Measurements from ENCODE around the gene BTG2. TPM values are rescaled to one million over a fixed set of nuclear protein-coding genes. Genes with fewer than 3 reads are reported as not detected.
A peak's percentile ranks its signal among the peaks of the same experiment; 100 is the strongest.
"Not testable (repeated sequence)": the region's sequence is repeated elsewhere in the genome, so short reads cannot be mapped to it uniquely, and the experiment has no call there.

Gene BTG2, protein sequence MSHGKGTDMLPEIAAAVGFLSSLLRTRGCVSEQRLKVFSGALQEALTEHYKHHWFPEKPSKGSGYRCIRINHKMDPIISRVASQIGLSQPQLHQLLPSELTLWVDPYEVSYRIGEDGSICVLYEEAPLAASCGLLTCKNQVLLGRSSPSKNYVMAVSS
- 5.3 TPM for total RNA-seq

DNA sequence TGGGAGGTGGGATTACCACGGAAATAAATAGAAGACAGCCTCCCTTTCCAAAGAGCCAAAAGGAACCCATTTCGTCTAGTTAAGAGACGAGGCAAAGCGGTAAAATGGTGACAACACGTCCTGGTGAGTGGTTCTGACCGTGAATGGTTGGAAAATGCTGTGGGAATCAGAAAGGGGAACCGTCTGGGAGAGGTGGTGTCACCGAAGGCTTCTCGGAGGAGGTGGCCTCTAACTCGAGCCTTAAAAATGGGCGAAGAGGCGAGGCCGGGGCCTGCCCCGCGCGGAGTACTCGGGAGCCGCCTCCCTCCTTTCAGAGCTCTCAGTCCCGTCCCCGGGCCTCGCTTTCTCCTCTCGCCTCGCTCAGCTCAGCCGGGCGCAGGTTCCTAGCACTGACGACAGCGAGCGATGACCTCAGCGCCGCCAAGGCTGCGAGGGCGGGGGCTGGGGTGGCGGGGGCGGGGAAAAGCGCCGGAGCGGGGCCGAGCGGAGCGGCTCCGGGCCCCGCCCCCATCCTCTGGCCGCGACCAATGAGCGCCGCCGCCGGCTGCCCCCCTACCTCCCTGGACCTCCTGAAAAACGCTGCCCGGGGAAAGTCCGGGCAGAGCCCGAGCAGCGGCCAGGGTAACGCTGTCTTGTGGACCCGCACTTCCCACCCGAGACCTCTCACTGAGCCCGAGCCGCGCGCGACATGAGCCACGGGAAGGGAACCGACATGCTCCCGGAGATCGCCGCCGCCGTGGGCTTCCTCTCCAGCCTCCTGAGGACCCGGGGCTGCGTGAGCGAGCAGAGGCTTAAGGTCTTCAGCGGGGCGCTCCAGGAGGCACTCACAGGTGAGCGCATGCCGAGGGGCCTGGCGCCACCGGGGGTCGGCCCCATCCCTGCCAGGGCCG is at the start of gene BTG2:
TSS of gene BTG2 (plus strand) at position 601 of the 890 bp plus-strand sequence. CDS start at position 689, 88 bp downstream.
- peak; percentile 94 to 97 for DNase-seq (ENCODE audit: low spot score in 2 of 2)
- FAIRE-seq = no peak

DNA sequence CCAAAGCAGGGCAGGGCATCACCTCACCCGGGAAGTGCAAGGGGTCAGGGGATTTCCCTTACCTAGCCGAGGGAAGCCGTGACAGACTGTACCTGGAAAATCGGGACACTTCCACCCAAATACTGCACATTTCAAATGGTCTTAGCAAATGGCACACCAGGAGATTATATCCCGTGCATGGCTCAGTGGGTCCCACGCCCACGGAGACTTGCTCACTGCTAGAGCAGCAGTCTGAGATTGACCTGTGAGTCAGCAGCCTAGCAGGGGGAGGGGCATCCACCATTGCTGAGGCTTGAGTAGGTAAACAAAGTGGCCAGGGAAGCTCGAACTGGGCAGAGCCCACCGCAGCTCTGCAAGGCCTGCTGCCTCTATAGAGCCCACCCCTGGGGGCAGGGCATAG is 48.7 kb upstream of the BTG2 start:
- not testable (repeated sequence) for FAIRE-seq; DNase-seq (ENCODE audit: low spot score in 2 of 2)

GRCh38 chr1:203263496-203263895 is 41.8 kb upstream of the BTG2 start:
- no peak for DNase-seq (ENCODE audit: low spot score in 2 of 2)
- no peak for FAIRE-seq

DNA sequence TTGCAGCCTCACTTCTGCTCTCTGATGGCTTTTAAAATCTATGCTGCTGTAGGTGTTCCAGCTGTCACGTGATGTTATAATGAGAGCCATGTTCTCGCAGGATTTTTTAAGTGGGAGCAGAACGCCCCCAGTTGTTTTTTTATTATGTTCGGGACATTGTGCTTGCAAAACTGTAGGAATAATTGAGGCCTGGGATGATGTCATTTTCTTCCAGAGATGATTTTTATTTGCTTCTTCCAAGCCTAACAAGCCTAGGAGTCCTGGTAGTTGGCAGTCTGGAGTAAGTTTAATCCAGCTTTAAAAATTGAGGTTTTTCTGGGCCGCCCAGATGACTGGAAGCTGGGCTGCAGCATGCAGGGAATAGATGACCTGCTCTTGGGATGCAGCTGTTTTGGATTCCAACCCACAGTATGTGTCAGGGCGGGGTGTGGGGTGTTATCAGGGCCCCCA is 41.2 kb upstream of the BTG2 start:
- FAIRE-seq (no peak), DNase-seq (ENCODE audit: low spot score in 2 of 2) (no peak)

- FAIRE-seq (no peak), DNase-seq (ENCODE audit: low spot score in 2 of 2) (no peak)
These were observed 39.8 kb upstream of the BTG2 start for GRCh38 chr1:203265541-203265940.

DNA sequence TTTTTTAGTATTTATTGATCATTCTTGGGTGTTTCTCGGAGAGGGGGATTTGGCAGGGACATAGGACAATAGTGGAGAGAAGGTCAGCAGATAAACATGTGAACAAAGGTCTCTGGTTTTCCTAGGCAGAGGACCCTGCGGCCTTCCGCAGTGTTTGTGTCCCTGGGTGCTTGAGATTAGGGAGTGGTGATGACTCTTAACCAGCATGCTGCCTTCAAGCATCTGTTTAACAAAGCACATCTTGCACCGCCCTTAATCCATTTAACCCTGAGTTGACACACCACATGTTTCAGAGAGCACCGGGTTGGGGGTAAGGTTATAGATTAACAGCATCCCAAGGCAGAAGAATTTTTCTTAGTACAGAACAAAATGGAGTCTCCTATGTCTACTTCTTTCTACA is 39.2 kb upstream of the BTG2 start:
- not testable (repeated sequence) for FAIRE-seq; DNase-seq (ENCODE audit: low spot score in 2 of 2)

DNA sequence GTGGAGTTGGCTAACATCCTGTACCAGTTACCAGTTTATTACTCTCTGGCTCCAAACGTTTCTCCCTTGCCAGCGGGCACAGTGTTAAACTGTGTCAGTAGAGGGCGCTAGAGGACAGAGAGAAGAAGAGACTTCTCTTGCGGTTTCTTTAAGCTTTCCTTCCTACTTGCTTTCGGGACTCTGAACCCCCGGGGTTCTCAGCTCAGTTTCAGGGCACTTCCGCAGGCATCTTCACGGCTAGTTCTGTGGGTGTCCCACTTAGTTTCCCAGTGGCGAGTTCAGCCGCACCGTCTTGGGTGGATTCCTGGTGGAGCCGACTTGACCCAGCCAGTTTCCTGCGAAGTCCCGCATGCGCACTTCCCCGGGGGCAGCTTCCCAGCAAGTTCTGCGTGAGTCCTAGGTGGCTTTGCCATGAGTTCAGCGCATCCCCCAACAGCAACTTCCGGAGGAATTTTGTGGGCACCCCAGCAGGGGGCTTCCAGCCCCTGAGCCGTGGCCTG is 37.9 kb upstream of the BTG2 start:
- FAIRE-seq = no peak
- peak; percentile 71 to 76 for DNase-seq (ENCODE audit: low spot score in 2 of 2)

DNA sequence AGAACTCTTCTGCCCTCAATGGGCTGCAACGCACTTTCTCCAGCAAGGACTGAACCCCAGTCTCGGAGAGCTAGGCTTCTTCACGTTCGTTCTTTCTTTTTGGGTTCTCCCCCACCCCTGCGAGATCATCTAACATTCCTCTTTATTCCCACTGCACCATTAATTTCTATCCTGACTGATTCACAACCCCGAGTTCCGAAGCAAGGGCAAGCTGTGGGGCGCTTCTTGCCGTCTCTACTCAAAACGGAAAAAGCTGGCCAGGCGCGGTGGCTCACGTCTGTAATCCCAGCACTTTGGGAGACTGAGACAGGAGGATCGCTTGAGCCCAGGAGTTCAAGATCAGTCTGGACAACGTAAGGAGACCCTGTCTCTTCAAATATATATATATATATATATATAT is 37.4 kb upstream of the BTG2 start:
- DNase-seq (ENCODE audit: low spot score in 2 of 2) (no peak), FAIRE-seq (no peak)

- FAIRE-seq = no peak
- DNase-seq (ENCODE audit: low spot score in 2 of 2) = peak in 1 of 2 donors; percentile 65
These were observed 36.2 kb upstream of the BTG2 start for GRCh38 chr1:203268901-203269653.

DNA sequence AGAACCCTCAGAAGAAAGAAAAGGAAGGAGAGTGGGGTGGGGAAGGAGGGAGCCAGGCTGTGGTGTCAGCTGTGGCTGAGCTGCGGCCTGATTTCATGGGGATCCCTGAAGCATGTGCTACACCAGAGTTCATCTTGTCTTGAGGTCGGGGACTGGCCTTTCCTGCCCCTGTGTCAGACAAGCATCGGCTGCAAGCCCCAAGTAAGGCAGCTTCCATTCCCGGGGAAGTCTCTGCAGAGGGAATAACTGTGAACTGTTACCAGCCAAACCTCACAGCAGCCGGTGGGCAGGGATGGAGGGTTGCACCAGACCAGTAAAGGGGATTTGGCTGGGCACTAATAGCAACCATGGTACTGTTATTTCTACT is 35.7 kb upstream of the BTG2 start:
- DNase-seq (ENCODE audit: low spot score in 2 of 2) = no peak
- no peak for FAIRE-seq

GRCh38 chr1:203270448-203270847 is 34.9 kb upstream of the BTG2 start:
- FAIRE-seq = no peak
- no peak for DNase-seq (ENCODE audit: low spot score in 2 of 2)

- DNase-seq (ENCODE audit: low spot score in 2 of 2) (no peak), FAIRE-seq (no peak)
These were observed 34.1 kb upstream of the BTG2 start for GRCh38 chr1:203271018-203271743.

GRCh38 chr1:203271962-203272632 is 33.2 kb upstream of the BTG2 start:
- DNase-seq (ENCODE audit: low spot score in 2 of 2) = no peak
- no peak for FAIRE-seq

DNA sequence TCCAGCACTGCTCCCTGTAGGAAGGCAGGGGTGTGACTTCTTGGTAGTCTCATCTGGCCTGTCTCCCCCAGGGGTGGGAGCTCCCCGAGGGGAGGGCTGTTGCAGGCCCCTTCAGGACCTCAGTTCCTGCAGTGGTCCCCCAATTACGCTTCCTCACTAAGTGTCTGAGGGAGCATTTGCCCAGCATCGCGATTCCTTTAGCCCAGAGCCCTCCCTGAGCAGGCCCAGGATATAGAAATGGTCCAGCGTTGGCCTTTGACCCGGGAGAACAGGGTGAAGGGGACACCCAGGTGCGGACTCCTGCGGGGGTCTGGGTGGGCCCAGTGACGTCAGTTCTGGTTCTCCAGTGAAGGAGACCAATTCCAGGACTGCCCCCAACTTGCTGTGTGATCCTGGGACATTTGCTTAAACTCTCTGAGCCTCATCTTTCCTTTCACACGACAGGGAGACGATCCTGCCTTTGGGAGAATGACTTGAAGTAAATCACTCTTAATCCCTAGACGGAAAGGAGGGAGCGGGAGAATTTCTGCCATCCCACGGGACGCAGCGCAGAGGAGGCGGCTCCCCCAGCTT is 32.6 kb upstream of the BTG2 start:
- no peak for FAIRE-seq

GRCh38 chr1:203273206-203273868 is 32.0 kb upstream of the BTG2 start:
- DNase-seq (ENCODE audit: low spot score in 2 of 2) = peak in 1 of 2 donors; percentile 54
- no peak for FAIRE-seq

More for the DNA sequence above, 32.6 kb upstream of the BTG2 start:
- no peak for DNase-seq (ENCODE audit: low spot score in 2 of 2)

DNA sequence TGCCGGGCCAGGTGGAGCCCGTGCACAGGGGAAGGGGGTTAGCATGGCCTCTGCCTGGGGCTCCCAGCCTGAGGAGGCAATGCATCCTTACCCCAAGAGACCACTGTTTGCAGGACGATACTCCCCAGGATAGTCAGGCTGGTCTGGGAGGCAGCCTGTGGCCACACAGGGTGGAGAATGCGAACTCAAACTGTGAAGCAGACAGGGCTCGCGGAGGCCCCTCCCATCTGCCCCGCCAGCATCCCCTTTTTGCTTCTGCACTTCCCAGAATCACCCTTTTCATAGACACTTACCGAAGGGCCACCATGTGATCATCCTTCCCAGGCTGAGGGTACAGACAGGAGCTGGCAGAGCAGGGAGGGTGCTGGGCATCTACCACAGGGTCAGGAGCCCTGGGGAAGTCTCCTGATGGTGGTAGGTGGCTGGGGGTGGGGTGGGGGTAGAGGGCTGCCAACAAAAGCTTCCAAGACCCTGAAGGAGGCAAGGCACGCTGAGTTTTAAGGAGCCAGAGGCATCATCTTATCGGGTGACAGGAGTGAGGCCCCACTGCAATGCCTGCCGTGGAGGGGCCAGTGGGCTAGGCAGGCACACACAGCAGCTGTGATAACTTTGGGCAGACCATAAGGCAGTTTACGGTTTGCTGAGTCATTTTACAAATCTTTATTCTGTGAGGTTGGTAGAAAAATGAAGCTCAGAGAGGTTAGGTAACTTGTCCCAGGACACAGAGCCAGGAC is 31.3 kb upstream of the BTG2 start:
- DNase-seq (ENCODE audit: low spot score in 2 of 2) = no peak
- FAIRE-seq = no peak

DNA sequence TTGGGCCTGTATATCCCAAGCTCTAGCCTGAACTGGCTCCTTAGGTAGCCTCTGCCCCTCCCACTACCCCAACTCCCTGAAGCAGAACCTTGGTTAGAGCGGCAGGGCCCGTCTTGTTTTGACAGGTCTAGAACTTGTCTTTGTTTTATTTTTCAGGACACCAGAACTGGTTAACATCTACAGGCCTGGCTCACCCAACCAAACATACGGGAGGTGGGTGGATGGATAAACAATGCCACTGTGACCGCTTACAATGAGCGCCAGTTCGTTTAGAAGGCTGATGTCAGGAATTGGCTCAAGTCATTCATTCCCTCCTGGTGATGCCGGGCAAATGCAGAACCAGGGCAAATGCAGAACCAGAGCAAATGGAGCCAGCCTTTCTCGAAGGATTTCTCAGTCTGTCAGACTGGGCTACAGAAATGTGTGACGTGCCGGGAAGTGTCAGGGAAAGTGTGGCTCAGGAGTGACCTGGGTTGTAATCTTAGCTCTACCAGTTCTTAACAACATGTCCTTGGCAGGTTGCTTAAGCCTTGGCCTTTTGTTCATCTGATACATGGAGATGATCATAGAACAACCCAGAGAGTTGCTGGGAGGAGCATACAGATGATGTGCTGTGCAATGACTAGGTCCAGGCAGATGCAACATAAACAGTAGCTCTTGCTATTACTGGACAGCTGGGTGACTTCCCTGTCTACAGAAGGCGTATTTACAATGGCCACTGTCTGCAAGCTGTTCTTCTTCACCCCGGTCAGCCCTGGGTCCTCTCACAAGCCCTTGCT is 30.5 kb upstream of the BTG2 start:
- DNase-seq (ENCODE audit: low spot score in 2 of 2) = peak in 1 of 2 donors; percentile 45
- FAIRE-seq = no peak
